Superior temporal gyrus (tissue), 1 donor: ENCODE data around the gene ANXA1.
A peak's percentile ranks its signal among the peaks of the same experiment; 100 is the strongest.

Source experiments
- DNase-seq: peaks from one replicate; pipeline ENCODE4 v3.0.0-alpha.2; 2016; ENCODE audit errors: extremely low spot score

The ANXA1 gene, protein sequence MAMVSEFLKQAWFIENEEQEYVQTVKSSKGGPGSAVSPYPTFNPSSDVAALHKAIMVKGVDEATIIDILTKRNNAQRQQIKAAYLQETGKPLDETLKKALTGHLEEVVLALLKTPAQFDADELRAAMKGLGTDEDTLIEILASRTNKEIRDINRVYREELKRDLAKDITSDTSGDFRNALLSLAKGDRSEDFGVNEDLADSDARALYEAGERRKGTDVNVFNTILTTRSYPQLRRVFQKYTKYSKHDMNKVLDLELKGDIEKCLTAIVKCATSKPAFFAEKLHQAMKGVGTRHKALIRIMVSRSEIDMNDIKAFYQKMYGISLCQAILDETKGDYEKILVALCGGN

DNA sequence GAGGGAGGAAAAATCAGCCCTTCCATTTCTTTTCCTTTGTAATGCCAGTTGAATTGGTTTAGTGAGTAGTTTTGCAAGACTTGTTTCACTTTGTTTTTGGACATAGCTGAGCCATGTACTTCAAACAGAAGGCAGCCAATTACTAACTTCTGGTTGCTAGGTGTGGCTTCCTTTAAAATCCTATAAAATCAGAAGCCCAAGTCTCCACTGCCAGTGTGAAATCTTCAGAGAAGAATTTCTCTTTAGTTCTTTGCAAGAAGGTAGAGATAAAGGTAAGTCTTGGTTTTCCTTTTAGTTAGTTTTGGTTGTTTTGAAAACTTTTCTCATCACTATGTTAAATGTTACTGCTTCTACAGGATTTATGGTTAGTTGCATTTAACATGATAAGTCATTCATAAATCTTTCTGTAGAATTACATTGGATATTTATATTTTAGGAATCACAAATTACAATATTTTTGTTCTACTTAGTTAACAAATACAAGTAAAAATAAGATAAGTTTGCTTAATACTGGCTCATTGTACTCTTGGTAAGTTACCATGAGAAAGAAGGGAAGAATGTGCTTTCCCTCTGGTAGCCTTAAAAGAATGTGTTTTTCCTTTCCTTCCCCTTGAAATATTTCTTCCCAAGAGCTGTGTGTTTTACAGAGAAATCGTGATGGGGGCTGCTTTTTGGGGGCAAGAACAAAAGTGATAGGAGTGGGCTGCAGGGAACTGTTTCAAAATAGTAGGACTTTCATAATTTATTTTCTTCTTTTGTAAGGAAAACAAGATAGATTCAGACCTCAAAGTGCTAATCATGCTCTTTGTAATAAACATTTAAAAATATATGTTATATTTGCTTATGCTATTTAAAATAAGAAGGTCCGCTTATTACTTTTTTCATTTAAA, at the start of gene ANXA1:
ANXA1 (plus strand) TSS at position 213 of the 890 bp plus-strand sequence. CDS start 6,671 bp downstream, outside the sequence.
- DNase-seq, result no peak

- DNase-seq, result no peak
Measured at GRCh38 chr9:73104342-73104741, 47.3 kb upstream of the ANXA1 start.

- no peak for DNase-seq
Measured at GRCh38 chr9:73104921-73105320, 46.7 kb upstream of the ANXA1 start.

DNA sequence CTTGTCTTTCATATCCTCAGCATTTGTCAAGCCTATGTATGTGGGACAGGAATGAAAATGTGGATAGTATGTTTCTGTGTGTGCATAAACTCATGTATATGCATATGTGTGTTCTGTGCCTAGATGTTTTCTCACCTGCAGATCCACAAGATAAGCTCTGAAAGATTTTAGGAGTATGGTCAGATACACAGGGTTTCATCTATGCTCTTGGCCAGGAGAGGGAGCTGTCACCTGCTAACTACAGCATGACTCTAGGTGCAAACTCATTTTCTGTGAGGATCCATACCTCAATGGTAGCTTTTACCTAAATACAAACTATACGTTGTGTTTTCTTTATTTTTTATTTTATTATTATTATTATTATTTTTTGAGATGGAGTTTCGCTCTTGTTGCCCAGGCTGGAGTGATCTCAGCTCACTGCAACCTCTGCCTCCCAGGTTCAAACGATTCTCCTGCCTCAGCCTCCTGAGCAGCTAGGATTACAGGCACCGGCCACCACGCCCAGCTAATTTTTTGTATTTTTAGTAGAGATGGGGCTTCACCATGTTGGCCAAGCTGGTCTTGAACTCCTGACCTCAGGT, 44.1 kb upstream of the ANXA1 start:
- peak; percentile 50 for DNase-seq

DNA sequence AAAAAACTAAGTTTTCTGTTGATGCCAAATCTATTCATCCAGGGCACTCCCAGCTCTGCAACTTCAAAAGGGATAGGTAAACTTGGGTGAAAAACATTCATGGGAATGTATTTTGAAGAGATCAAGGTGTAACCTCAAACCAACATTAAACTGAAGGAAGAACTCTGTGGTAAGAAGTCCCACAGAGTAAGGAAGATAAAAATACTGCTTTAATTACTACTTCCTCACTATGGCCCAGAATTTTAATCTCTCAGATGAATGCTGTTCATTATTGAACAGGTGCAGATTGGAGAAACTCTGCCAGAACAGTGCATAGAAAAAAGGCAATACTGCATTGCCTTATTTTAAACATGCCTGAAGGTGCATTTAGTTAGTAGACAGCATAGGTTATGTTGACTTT, 37.6 kb upstream of the ANXA1 start:
- no peak for DNase-seq

DNA sequence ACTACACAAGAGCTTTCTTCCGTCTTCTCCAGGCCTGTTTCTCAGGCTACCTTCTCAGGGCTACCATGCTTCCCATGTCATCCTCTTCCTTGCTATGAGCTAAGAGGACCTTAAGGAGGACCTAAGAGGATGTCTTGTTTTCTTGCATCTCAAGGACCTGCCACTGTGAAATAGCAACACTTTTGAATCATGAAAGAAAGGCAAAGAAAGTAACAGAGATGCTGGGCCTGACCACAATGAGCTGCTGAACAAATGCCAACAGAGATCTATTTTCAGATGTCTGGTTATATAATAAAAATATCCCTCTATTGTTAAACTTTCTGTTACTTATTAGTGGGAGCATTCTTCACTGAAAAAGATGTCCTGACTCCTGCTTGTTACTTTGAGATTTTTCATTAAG, 36.7 kb upstream of the ANXA1 start:
- no peak for DNase-seq

DNA sequence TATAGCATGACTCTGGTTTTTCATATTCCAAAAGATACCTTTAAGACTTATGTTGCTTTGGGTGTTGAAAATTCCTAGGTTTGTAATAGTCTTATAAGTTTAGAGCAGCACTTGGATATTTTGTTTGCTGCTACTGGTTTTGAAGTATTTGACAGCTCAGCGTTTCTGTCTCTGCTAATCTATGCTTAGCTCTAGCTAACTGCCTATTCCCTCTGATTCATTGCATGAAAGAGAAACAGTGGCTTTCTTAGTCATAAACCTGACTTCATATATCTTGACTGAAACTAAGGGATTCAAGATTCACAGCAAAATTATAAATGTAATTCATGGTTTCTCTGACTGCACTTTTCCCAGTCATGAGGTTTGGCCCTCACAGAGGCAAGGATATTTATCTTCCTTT, 35.6 kb upstream of the ANXA1 start:
- no peak for DNase-seq

GRCh38 chr9:73116880-73117279, 34.8 kb upstream of the ANXA1 start:
- no peak for DNase-seq

GRCh38 chr9:73118286-73118685, 33.4 kb upstream of the ANXA1 start:
- no peak for DNase-seq

DNA sequence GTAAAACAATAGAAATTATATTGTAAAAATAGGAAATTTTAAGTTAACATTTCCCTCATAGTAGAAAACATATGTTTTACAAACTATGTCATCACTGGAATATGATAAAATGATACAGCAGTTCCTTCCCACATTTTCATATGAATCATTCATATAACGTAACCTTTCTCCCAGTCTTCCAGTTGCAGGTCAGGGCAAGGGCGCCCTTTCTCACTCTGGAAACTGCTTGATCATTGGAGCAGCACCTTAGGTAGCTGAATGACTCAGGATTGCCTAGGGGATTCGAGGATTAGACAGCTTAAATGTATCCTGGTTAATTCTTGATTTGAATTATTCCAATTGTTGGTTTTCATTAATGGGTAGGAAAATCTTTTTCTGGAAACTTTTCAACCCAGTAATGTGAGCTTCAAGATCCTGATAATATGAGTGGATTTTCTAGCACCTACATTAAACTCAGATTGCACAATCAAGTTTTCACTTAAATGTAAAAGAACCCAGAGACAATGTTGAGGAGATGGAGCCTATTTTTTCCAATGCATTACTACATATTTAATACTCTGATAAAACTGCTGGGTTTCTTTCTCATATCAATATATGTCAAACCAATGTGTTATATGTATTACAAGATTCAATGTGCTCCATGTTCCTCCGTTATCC, 32.6 kb upstream of the ANXA1 start:
- DNase-seq, result no peak

- no peak for DNase-seq
Measured at GRCh38 chr9:73121375-73121935, 30.2 kb upstream of the ANXA1 start.

- DNase-seq, result no peak
Measured at GRCh38 chr9:73125651-73126050, 26.0 kb upstream of the ANXA1 start.

DNA sequence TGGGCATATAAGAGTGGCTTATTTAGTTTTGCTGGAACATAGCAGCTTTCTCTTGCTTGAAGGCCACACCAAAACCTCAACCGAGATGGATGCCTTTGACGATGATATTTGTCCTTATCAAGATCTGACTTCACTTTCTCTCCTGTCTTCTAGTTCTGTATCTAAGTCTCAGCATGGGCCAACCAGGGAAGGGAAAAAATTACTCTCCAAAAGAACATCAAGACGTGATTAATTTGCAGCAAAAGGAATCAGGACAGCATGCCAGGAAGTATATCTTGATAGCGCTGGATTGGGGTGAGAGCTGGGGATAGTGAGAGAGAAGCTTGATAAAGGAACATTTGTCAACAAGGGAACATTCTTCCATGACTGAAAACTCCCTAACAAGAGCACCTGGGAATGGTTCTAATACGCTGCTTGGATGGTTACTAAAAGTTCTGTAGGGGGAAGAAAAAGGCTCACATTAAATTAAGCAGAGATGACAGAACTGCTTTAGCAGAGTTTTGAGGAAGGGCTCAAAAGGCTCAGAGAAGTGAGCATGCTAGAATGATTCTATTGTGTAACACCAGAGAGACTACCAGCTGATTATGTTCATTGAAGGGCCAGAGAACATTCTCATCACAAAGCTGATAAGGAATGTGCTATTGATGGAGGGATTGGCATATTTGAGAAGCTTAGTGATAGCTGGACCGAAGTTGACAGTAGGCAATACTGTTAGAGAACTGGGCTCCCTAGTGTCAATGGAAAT, 21.6 kb upstream of the ANXA1 start:
- DNase-seq, result no peak

DNA sequence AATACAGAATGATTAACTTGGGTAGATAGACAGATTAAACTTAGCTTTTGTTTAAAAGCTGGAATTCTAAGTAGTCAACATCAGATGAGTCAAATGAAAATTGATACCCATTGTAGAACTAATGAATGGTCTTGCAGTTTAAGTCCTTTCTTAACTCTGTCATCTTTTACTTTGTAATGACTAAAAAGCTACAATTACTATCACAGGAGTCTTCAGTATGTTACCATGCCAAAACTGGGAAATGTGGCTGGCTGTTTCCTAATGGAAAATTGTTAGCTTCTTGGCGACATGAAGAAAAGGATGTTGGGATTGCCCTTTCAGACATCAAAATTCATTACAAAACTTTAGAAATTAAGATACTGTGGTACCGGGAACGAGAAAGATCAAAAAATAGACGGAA, 20.2 kb upstream of the ANXA1 start:
- DNase-seq, result no peak

DNA sequence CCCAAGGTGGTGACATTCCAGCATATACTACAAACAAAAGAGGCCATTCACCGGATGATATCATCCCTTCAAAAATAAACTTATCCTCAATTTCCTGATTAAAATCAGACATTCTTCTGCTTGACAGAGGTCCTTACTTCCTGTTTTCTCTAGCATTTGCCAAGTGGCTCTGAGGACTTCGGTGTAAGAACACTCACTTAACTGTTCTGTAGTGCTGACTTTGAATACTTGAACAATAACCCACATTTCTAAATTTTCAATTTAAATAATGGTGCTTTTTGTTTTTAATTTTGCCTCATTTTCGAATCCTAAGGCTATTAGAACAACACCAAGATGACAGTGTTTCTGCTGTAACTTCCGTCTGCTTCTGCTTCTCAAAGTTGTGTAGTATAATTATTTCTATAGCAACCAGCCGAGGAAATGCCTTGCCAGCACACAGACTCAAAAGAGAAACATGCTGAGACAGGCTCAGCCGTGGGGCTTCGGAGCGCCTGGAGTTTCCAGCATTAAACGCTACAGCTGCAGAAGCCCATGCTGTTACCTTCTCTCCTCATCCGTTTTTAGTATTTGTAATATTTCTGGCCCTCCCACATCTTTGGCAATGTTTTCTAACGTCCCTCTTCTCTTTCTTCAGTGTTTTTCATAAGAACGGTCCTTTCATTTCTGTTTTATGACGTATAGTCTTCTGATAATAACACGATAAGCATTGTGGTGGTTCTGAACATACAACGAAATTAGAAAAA, 19.5 kb upstream of the ANXA1 start:
- DNase-seq, result peak; percentile 73

- DNase-seq, result no peak
Measured at GRCh38 chr9:73133022-73133651, 18.5 kb upstream of the ANXA1 start.

- no peak for DNase-seq
Measured at GRCh38 chr9:73133921-73134407, 17.7 kb upstream of the ANXA1 start.

DNA sequence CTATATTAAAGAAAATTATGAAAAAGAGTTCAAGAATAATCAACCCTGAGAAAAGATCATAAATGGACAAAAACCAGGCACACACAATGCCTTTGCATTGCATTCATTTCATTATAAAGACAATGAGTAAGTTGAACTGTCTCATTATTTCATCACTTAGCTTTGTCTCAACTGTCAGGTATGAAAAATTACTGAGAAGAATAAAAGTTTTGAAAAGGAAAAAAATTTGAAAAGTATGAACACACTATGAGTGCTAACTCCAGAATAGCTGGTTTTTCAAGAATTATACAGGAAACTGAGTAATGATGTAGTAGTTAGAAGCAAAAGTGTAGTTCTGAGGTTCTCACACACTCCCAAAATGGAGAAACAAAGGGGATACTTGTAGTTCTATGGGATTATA, 16.3 kb upstream of the ANXA1 start:
- DNase-seq, result no peak

GRCh38 chr9:73137286-73137899, 14.3 kb upstream of the ANXA1 start:
- no peak for DNase-seq
